HEK293 (cell line): ENCODE data around the gene KLHDC8B.
A peak's percentile ranks its signal among the peaks of the same experiment; 100 is the strongest.
"Not testable (repeated sequence)": the region's sequence is repeated elsewhere in the genome, so short reads cannot be mapped to it uniquely, and the experiment has no call there.

Experiments used
- CTCF ChIA-PET: fragments of 350-600 bp; formaldehyde crosslinking; extraction: SDS; loops from one replicate; lab custom pipeline; 2021; ENCODE audit warnings: antibody characterized with exemption; lab: Yijun Ruan, JAX
- POLR2A ChIA-PET: fragments of 300-600 bp; formaldehyde crosslinking; extraction: SDS; loops from one replicate; lab custom pipeline; 2020; ENCODE audit warnings: antibody characterized with exemption, inconsistent platforms; lab: Yijun Ruan, JAX
- H3K27ac ChIP-seq: fragments of 200-500 bp; sonication (Bioruptor generic); 2 replicates; pipeline ENCODE4 v1.5.1; 2014; ENCODE audit warnings: low read depth, low read length, control low read depth, inconsistent platforms; ENCODE audit errors: extremely low read depth
- H3K36me3 ChIP-seq, 2 experiments: fragments of 200-500 bp in 1 of 2; sonication (Bioruptor generic) in 1 of 2; 1 replicate in 1 of 2; 2 replicates in 1 of 2; pipeline ENCODE4 v1.5.1; 2014 to 2017; ENCODE audit warnings: inconsistent platforms in 2 of 2, low read length in 2 of 2; ENCODE audit not compliant: control insufficient read depth in 2 of 2, insufficient read depth in 1 of 2
- H3K4me1 ChIP-seq: fragments of 200-500 bp; sonication (Bioruptor generic); 2 replicates; pipeline ENCODE4 v1.5.1; 2014; ENCODE audit warnings: mild to moderate bottlenecking, low read length, inconsistent platforms; ENCODE audit not compliant: control insufficient read depth, insufficient read depth
- H3K4me3 ChIP-seq: 2 replicates; pipeline ENCODE4 v1.5.1; 2011; ENCODE audit warnings: low read depth, mild to moderate bottlenecking, control low read depth, low read length, moderate library complexity
- H3K9me3 ChIP-seq: fragments of 200-500 bp; sonication (Bioruptor generic); 2 replicates; pipeline ENCODE4 v1.5.1; 2014; ENCODE audit warnings: low read depth, low read length, inconsistent platforms; ENCODE audit not compliant: control insufficient read depth, insufficient read depth
- KLF8 ChIP-seq: fragments of 450-650 bp; formaldehyde crosslinking; IDR thresholded peaks from 2 replicates; pipeline ENCODE4 v1.5.1; 2016; ENCODE audit warnings: missing biosample characterization, missing genetic modification characterization
- SCRT2 ChIP-seq: fragments of 450-650 bp; formaldehyde crosslinking; IDR thresholded peaks from 2 replicates; pipeline ENCODE4 v1.5.1; 2016; ENCODE audit warnings: missing biosample characterization, missing genetic modification characterization
- SP3 ChIP-seq: fragments of 450-650 bp; formaldehyde crosslinking; IDR thresholded peaks from 2 replicates; pipeline ENCODE4 v1.5.1; 2016; ENCODE audit warnings: missing biosample characterization, missing genetic modification characterization
- SP7 ChIP-seq: fragments of 450-650 bp; formaldehyde crosslinking; IDR thresholded peaks from 2 replicates; pipeline ENCODE4 v1.5.1; 2016; ENCODE audit warnings: missing biosample characterization, missing genetic modification characterization
- TRIM28 ChIP-seq: IDR thresholded peaks from 2 replicates; pipeline ENCODE4 v1.6.1; 2011; ENCODE audit warnings: low read length, control low read depth, borderline replicate concordance
- ZBTB17 ChIP-seq: fragments of 450-650 bp; formaldehyde crosslinking; IDR thresholded peaks from 2 replicates; pipeline ENCODE4 v1.5.1; 2016; ENCODE audit warnings: missing biosample characterization, missing genetic modification characterization
- ZNF112 ChIP-seq: fragments of 450-650 bp; formaldehyde crosslinking; IDR thresholded peaks from 2 replicates; pipeline ENCODE4 v1.5.0; 2017; ENCODE audit warnings: missing biosample characterization, missing genetic modification characterization
- ZNF133 ChIP-seq: fragments of 450-650 bp; formaldehyde crosslinking; IDR thresholded peaks from 2 replicates; pipeline ENCODE4 v1.5.1; 2016; ENCODE audit warnings: missing biosample characterization, missing genetic modification characterization
- ZNF2 ChIP-seq: fragments of 450-650 bp; formaldehyde crosslinking; IDR thresholded peaks from 2 replicates; pipeline ENCODE4 v1.5.1; 2016; ENCODE audit warnings: missing biosample characterization, missing genetic modification characterization
- ZNF350 ChIP-seq: fragments of 450-650 bp; formaldehyde crosslinking; IDR thresholded peaks from 2 replicates; pipeline ENCODE4 v1.5.0; 2017; ENCODE audit warnings: missing biosample characterization, mild to moderate bottlenecking, missing genetic modification characterization
- ZNF366 ChIP-seq: fragments of 450-650 bp; formaldehyde crosslinking; conservative IDR thresholded peaks from 2 replicates; pipeline ENCODE4 v1.5.1; 2016; ENCODE audit warnings: missing biosample characterization, missing genetic modification characterization
- ZNF610 ChIP-seq: fragments of 450-650 bp; formaldehyde crosslinking; IDR thresholded peaks from 2 replicates; pipeline ENCODE4 v1.5.1; 2016; ENCODE audit warnings: missing biosample characterization, missing genetic modification characterization, borderline replicate concordance
- TF ChIP-seq, protein P1 (sequence below): fragments of 450-650 bp; formaldehyde crosslinking; IDR thresholded peaks from 2 replicates; pipeline ENCODE4 v1.5.1; 2016; ENCODE audit warnings: missing biosample characterization, missing genetic modification characterization
- TF ChIP-seq, protein P2 (sequence below): fragments of 450-650 bp; formaldehyde crosslinking; IDR thresholded peaks from 2 replicates; pipeline ENCODE4 v1.5.1; 2016; ENCODE audit warnings: missing biosample characterization, missing genetic modification characterization, borderline replicate concordance
- TF ChIP-seq, protein P3 (sequence below): fragments of 450-650 bp; IDR thresholded peaks from 2 replicates; pipeline ENCODE4 v1.5.1; 2018; ENCODE audit warnings: missing biosample characterization, mild to moderate bottlenecking, missing genetic modification characterization
- TF ChIP-seq, protein P4 (sequence below): fragments of 450-650 bp; formaldehyde crosslinking; IDR thresholded peaks from 2 replicates; pipeline ENCODE4 v1.5.1; 2016; ENCODE audit warnings: missing biosample characterization, missing genetic modification characterization

KLHDC8B gene

DNA sequence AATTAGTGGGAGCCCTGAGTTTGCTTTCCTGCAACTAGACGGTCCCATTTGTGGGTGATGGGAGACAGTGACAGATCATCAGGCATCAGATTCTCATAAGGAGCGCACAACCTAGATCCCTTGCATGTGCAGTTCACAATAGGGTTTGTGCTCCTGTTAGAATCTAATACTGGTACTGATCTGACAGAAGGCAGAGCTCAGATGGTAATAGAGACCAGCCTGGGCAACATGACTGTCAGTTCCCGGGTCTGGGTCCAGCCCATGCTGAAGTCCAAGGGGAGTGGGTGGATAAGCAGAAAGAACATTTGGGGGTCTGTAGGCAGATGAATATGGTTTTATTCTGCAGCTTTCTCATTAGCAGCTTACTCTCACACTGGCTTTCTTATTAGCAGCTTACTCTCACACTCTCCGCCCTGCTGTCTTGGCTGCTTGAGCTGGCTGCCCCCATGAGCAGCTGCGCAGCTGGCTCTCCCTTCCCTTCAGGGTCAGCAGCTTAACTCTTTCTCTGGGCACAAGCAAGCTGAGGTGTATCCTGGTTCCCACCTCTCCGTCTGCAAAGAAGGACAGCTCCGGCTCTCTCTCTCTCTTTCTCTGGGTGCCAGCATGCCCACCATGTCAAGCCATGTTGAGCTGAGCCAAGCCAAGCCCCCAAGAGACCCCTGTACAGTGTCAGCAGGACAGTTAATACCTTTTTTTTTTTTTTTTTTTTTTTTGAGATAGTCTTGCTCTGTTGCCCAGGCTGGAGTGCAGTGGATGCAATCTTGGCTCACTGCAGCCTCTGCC lies 46.5 kb downstream of the KLHDC8B start:
- H3K9me3 ChIP-seq: no peaks in the 10 kb centered on the region
- ChIA-PET POLR2A (no interaction called here), CTCF (interaction anchor here (0.6 kb wide), 1 partner anchor 47 kb away, joined by 3 read pairs; the partner anchor contains the start of gene KLHDC8B)
- TF ChIP-seq ZNF2: no peak
- TF ChIP-seq, protein P1, sequence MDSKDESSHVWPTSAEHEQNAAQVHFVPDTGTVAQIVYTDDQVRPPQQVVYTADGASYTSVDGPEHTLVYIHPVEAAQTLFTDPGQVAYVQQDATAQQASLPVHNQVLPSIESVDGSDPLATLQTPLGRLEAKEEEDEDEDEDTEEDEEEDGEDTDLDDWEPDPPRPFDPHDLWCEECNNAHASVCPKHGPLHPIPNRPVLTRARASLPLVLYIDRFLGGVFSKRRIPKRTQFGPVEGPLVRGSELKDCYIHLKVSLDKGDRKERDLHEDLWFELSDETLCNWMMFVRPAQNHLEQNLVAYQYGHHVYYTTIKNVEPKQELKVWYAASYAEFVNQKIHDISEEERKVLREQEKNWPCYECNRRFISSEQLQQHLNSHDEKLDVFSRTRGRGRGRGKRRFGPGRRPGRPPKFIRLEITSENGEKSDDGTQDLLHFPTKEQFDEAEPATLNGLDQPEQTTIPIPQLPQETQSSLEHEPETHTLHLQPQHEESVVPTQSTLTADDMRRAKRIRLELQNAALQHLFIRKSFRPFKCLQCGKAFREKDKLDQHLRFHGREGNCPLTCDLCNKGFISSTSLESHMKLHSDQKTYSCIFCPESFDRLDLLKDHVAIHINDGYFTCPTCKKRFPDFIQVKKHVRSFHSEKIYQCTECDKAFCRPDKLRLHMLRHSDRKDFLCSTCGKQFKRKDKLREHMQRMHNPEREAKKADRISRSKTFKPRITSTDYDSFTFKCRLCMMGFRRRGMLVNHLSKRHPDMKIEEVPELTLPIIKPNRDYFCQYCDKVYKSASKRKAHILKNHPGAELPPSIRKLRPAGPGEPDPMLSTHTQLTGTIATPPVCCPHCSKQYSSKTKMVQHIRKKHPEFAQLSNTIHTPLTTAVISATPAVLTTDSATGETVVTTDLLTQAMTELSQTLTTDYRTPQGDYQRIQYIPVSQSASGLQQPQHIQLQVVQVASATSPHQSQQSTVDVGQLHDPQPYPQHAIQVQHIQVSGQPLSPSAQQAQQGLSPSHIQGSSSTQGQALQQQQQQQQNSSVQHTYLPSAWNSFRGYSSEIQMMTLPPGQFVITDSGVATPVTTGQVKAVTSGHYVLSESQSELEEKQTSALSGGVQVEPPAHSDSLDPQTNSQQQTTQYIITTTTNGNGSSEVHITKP (tag by site-specific recombination): peak; percentile 75
- TF ChIP-seq, protein P2, sequence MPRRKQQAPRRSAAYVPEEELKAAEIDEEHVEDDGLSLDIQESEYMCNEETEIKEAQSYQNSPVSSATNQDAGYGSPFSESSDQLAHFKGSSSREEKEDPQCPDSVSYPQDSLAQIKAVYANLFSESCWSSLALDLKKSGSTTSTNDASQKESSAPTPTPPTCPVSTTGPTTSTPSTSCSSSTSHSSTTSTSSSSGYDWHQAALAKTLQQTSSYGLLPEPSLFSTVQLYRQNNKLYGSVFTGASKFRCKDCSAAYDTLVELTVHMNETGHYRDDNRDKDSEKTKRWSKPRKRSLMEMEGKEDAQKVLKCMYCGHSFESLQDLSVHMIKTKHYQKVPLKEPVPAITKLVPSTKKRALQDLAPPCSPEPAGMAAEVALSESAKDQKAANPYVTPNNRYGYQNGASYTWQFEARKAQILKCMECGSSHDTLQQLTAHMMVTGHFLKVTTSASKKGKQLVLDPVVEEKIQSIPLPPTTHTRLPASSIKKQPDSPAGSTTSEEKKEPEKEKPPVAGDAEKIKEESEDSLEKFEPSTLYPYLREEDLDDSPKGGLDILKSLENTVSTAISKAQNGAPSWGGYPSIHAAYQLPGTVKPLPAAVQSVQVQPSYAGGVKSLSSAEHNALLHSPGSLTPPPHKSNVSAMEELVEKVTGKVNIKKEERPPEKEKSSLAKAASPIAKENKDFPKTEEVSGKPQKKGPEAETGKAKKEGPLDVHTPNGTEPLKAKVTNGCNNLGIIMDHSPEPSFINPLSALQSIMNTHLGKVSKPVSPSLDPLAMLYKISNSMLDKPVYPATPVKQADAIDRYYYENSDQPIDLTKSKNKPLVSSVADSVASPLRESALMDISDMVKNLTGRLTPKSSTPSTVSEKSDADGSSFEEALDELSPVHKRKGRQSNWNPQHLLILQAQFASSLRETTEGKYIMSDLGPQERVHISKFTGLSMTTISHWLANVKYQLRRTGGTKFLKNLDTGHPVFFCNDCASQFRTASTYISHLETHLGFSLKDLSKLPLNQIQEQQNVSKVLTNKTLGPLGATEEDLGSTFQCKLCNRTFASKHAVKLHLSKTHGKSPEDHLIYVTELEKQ (tag by site-specific recombination): no peak
- no peaks in the 10 kb centered on the region for H3K4me1 ChIP-seq
- no peak overlapping the region for H3K27ac ChIP-seq
- H3K36me3 ChIP-seq: no peaks in the 10 kb centered on the region
- H3K4me3 ChIP-seq: no peak overlapping the region

DNA sequence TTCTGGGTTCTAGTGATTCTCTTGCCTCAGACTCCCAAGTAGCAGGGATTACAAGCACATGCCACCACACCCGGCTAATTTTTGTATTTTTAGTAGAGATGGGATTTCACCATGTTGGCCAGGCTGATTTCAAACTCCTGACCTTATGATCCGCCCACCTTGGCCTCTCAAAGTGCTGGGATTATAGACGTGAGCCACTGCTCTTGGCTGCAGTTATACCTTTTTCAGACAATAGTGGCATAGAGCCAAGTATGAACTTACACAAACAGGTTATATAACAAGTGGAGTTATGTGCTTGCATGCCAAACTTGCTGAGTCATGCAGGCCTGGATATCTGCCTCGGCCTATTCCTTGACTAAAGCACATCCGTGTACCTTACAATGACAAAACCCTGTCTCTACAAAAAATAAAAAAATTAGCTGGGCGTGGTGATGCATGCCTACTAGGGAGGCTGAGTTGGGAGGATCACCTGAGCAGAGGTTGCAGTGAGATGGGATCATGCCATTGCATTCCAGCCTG lies 47.1 kb downstream of the KLHDC8B start:
- CTCF ChIA-PET, POLR2A ChIA-PET, H3K4me1 ChIP-seq, H3K4me3 ChIP-seq, H3K27ac ChIP-seq, H3K9me3 ChIP-seq, H3K36me3 ChIP-seq: not testable (repeated sequence)
- 0 out of 2 replicates have a peak, but pooled peaks have one; percentile 44 for TF ChIP-seq ZBTB17
- peak; percentile 66; the same call in 1 of the 2 replicates for TF ChIP-seq KLF8
- TF ChIP-seq, protein P3, sequence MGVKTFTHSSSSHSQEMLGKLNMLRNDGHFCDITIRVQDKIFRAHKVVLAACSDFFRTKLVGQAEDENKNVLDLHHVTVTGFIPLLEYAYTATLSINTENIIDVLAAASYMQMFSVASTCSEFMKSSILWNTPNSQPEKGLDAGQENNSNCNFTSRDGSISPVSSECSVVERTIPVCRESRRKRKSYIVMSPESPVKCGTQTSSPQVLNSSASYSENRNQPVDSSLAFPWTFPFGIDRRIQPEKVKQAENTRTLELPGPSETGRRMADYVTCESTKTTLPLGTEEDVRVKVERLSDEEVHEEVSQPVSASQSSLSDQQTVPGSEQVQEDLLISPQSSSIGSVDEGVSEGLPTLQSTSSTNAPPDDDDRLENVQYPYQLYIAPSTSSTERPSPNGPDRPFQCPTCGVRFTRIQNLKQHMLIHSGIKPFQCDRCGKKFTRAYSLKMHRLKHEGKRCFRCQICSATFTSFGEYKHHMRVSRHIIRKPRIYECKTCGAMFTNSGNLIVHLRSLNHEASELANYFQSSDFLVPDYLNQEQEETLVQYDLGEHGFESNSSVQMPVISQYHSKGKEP (tag by site-specific recombination): 0 out of 2 replicates have a peak, but pooled peaks have one; percentile 38
- 0 out of 2 replicates have a peak, but pooled peaks have one; percentile 47 for TF ChIP-seq ZNF112 (tag by site-specific recombination)
- TF ChIP-seq TRIM28: 0 out of 2 replicates have a peak, but pooled peaks have one; percentile 64
- TF ChIP-seq ZNF350: peak; percentile 43; the same call in 1 of the 2 replicates
- peak; percentile 41; the same call in 1 of the 2 replicates for TF ChIP-seq SP7 (tag by site-specific recombination)
- peak; percentile 37; the same call in 1 of the 2 replicates for TF ChIP-seq ZNF610 (tag by site-specific recombination)
- TF ChIP-seq, protein P4, sequence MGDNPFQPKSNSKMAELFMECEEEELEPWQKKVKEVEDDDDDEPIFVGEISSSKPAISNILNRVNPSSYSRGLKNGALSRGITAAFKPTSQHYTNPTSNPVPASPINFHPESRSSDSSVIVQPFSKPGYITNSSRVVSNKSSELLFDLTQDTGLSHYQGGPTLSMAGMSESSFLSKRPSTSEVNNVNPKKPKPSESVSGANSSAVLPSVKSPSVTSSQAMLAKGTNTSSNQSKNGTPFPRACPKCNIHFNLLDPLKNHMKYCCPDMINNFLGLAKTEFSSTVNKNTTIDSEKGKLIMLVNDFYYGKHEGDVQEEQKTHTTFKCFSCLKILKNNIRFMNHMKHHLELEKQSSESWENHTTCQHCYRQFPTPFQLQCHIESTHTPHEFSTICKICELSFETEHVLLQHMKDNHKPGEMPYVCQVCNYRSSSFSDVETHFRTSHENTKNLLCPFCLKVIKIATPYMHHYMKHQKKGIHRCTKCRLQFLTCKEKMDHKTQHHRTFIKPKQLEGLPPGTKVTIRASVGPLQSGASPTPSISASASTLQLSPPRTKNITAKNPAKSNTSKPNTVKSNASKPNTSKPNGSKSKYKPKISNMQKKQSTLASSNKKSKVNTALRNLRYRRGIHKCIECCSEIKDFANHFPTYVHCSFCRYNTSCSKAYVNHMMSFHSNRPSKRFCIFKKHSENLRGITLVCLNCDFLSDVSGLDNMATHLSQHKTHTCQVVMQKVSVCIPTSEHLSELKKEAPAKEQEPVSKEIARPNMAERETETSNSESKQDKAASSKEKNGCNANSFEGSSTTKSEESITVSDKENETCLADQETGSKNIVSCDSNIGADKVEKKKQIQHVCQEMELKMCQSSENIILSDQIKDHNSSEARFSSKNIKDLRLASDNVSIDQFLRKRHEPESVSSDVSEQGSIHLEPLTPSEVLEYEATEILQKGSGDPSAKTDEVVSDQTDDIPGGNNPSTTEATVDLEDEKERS (tag by site-specific recombination): 0 out of 2 replicates have a peak, but pooled peaks have one; percentile 69
- peak; percentile 81 for TF ChIP-seq SCRT2
- peak; percentile 17; the same call in 1 of the 2 replicates for TF ChIP-seq SP3 (tag by site-specific recombination)
- TF ChIP-seq ZNF133: peak; percentile 80
- TF ChIP-seq ZNF366 (tag by site-specific recombination): 0 out of 2 replicates have a peak, but pooled peaks have one; percentile 20
